Stimulated activated CD4-positive, alpha-beta T cell treated with anti-CD3 and anti-CD28 coated beads, Interleukin-2, amount 100 ng/mL, for 4 hours (primary cell): ENCODE data around the gene CAPN8.
A peak's percentile ranks its signal among the peaks of the same experiment; 100 is the strongest.

ENCODE experiments used
- DNase-seq: peaks from one replicate; pipeline ENCODE4 v3.0.0-alpha.2; 2020; ENCODE audit warnings: low read depth

The CAPN8 gene

GRCh38 chr1:223702735-223703667 is 37.5 kb upstream of the CAPN8 start:
- DNase-seq: no peak

GRCh38 chr1:223700942-223701637 is 35.6 kb upstream of the CAPN8 start:
- no peak for DNase-seq

GRCh38 chr1:223700388-223700918 is 35.0 kb upstream of the CAPN8 start:
- DNase-seq: no peak

GRCh38 chr1:223695941-223696340 is 30.4 kb upstream of the CAPN8 start:
- no peak for DNase-seq

- DNase-seq: no peak
Measured at GRCh38 chr1:223695014-223695548, 29.6 kb upstream of the CAPN8 start.

GRCh38 chr1:223691121-223691520 is 25.6 kb upstream of the CAPN8 start:
- DNase-seq: no peak

GRCh38 chr1:223684488-223684792 is 18.9 kb upstream of the CAPN8 start:
- no peak for DNase-seq

GRCh38 chr1:223683586-223684487 is 18.3 kb upstream of the CAPN8 start:
- peak; percentile 34 for DNase-seq

GRCh38 chr1:223682502-223682901 is 17.0 kb upstream of the CAPN8 start:
- DNase-seq: no peak

GRCh38 chr1:223680188-223680587 is 14.7 kb upstream of the CAPN8 start:
- no peak for DNase-seq

- no peak for DNase-seq
Measured at GRCh38 chr1:223678841-223679240, 13.3 kb upstream of the CAPN8 start.

GRCh38 chr1:223674119-223674890 is 8.8 kb upstream of the CAPN8 start:
- no peak for DNase-seq

GRCh38 chr1:223670458-223671159 is 5.1 kb upstream of the CAPN8 start:
- no peak for DNase-seq

GRCh38 chr1:223669003-223669795 is 3.7 kb upstream of the CAPN8 start:
- no peak for DNase-seq

- DNase-seq: no peak
Measured at GRCh38 chr1:223667484-223668182, 2.1 kb upstream of the CAPN8 start.

- no peak for DNase-seq
Measured at GRCh38 chr1:223664106-223664505, 1.4 kb downstream of the CAPN8 start.

GRCh38 chr1:223662943-223663342 is 2.6 kb downstream of the CAPN8 start:
- no peak for DNase-seq

- DNase-seq: no peak
Measured at GRCh38 chr1:223659711-223660110, 5.8 kb downstream of the CAPN8 start.

GRCh38 chr1:223657978-223658377 is 7.5 kb downstream of the CAPN8 start:
- DNase-seq: no peak
